MM.1S (cell line): ENCODE measurements around the gene MSL1.
A peak's percentile ranks its signal among the peaks of the same experiment; 100 is the strongest.

ENCODE experiments used
- DNase-seq: peaks from one replicate; pipeline ENCODE4 v3.0.0-alpha.2; 2015
- H2AFZ ChIP-seq: fragments of 300-600 bp; sonication (generic); 2 replicates; pipeline ENCODE4 v1.6.0; 2016; ENCODE audit warnings: antibody characterized with exemption, low read length
- H3F3A ChIP-seq: fragments of 300-600 bp; sonication (generic); 2 replicates; pipeline ENCODE4 v1.6.1; 2016; ENCODE audit warnings: mild to moderate bottlenecking, antibody characterized with exemption, low read length, moderate library complexity, mixed read lengths; ENCODE audit not compliant: insufficient read depth
- H3K27ac ChIP-seq: fragments of 300-600 bp; sonication (generic); 2 replicates; pipeline ENCODE4 v1.5.1; 2016; ENCODE audit warnings: mild to moderate bottlenecking, low read length
- H3K27me3 ChIP-seq: fragments of 300-600 bp; sonication (generic); replicated peaks from 2 replicates; pipeline ENCODE4 v1.6.0; 2016; ENCODE audit warnings: low read length; ENCODE audit not compliant: insufficient read depth
- H3K36me3 ChIP-seq: fragments of 300-600 bp; sonication (generic); replicated peaks from 2 replicates; pipeline ENCODE4 v1.6.1; 2016; ENCODE audit warnings: mild to moderate bottlenecking, low read length, mixed read lengths; ENCODE audit not compliant: insufficient read depth
- H3K4me1 ChIP-seq: fragments of 300-600 bp; sonication (generic); 2 replicates; pipeline ENCODE4 v1.6.1; 2016; ENCODE audit warnings: low read length, mixed read lengths
- H3K4me2 ChIP-seq: fragments of 300-600 bp; sonication (generic); 2 replicates; pipeline ENCODE4 v1.6.0; 2016; ENCODE audit warnings: low read depth, low read length
- H3K4me3 ChIP-seq: fragments of 300-600 bp; sonication (generic); 2 replicates; pipeline ENCODE4 v1.5.1; 2016; ENCODE audit warnings: low read length, mixed read lengths
- H3K79me2 ChIP-seq: fragments of 300-600 bp; sonication (generic); 2 replicates; pipeline ENCODE4 v1.6.1; 2016; ENCODE audit warnings: mixed run types, low read length, mixed read lengths
- H3K9ac ChIP-seq: fragments of 300-600 bp; sonication (generic); 2 replicates; pipeline ENCODE4 v1.6.1; 2016; ENCODE audit warnings: low read length, mixed read lengths
- H3K9me2 ChIP-seq: fragments of 300-600 bp; sonication (generic); replicated peaks from 2 replicates; pipeline ENCODE4 v1.6.1; 2016; ENCODE audit warnings: mild to moderate bottlenecking, low read length, mixed read lengths; ENCODE audit not compliant: insufficient read depth
- H3K9me3 ChIP-seq: fragments of 300-600 bp; sonication (generic); replicated peaks from 2 replicates; pipeline ENCODE4 v1.6.1; 2016; ENCODE audit warnings: mild to moderate bottlenecking, low read length, mixed read lengths; ENCODE audit not compliant: insufficient read depth
- H4K20me1 ChIP-seq: fragments of 300-600 bp; sonication (generic); 2 replicates; pipeline ENCODE4 v1.6.1; 2016; ENCODE audit warnings: mild to moderate bottlenecking, low read length, moderate library complexity, mixed read lengths; ENCODE audit not compliant: insufficient read depth
- EZH2 ChIP-seq: fragments of 300-600 bp; sonication (generic); optimal IDR thresholded peaks from 2 replicates; pipeline ENCODE3; 2017; ENCODE audit warnings: low read depth, mild to moderate bottlenecking, antibody characterized with exemption, low read length, mixed read lengths
- EZH2phosphoT487 ChIP-seq: fragments of 300-600 bp; sonication (generic); IDR thresholded peaks from 2 replicates; pipeline ENCODE4 v1.6.1; 2018; ENCODE audit warnings: antibody characterized with exemption, low read length
- TF ChIP-seq, protein P1 (sequence below): fragments of 300-600 bp; sonication (generic); IDR thresholded peaks from 2 replicates; pipeline ENCODE4 v1.5.1; 2016; ENCODE audit warnings: antibody characterized with exemption, low read length, mixed read lengths

The MSL1 gene, protein sequence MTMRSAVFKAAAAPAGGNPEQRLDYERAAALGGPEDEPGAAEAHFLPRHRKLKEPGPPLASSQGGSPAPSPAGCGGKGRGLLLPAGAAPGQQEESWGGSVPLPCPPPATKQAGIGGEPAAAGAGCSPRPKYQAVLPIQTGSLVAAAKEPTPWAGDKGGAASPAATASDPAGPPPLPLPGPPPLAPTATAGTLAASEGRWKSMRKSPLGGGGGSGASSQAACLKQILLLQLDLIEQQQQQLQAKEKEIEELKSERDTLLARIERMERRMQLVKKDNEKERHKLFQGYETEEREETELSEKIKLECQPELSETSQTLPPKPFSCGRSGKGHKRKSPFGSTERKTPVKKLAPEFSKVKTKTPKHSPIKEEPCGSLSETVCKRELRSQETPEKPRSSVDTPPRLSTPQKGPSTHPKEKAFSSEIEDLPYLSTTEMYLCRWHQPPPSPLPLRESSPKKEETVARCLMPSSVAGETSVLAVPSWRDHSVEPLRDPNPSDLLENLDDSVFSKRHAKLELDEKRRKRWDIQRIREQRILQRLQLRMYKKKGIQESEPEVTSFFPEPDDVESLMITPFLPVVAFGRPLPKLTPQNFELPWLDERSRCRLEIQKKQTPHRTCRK

DNA sequence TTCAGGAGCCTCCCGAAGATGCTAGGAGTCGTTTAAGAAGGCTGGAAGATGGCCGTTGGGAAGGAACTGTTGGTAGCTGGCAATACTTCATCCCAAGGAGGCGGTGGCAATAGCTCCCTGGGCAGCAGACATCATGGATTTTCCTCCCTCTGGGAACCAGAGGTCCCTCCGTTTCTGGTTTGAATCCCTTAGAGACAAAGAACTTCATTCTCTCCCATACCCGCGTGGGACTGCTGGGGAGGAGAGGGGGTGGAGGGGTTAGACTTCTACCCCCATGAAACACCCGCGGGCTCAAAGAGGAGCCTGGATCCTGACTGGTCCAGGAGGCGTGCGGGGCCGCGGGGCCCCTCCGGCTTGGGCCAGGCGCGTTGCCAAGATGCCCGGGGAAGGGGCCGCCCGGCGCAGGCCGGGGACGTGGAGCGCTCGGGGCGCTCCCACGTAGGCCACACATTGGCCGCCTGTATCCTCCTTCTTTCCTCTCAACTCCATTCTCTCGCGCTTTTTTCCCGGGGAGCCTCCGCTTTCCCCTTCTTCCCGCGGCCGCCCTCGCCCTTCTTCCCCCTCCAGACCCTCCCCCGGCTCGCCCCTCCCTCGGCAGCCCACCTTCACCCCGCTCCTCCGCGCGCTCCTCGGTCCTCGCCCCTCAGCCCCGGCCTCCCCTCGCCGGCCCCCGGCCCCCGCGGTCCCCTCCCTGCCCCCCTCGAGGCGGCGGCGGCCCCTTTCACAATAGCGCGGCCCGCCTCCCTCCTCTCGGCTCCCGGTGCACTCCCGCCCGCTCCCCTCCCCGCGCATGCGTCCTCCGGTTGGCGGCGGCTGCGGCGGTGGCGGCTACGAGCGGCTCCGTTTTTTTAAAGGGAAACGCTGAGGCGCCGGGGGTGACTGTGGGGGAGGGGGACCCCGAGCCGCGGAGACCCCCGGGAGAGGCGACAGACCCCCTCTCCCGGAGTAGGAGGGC is at the start of gene MSL1:
MSL1 (plus strand) TSS at position 791 of the 955 bp plus-strand sequence. CDS start 642 bp downstream, outside the sequence.
- Histone ChIP-seq H3F3A (peaks cover 10% of the 10 kb centered on the region), H3K36me3 (peaks cover 3% of the 10 kb centered on the region; the same call in 1 of the 2 replicates), H3K79me2 (peaks cover 52% of the 10 kb centered on the region), H3K27me3 (no peaks in the 10 kb centered on the region), H3K4me2 (peak within 1 kb of the TSS; percentile 82), H3K27ac (peak within 1 kb of the TSS; percentile 52; the same call in 1 of the 2 replicates), H4K20me1 (no peaks in the 10 kb centered on the region), H3K9ac (peak within 1 kb of the TSS; percentile 97), H3K4me1 (no peaks in the 10 kb centered on the region), H2AFZ (peak within 1 kb of the TSS; percentile 82), H3K9me2 (no peaks in the 10 kb centered on the region), H3K9me3 (no peaks in the 10 kb centered on the region), H3K4me3 (peak within 1 kb of the TSS; percentile 100)
- DNase-seq: peak; percentile 80
- TF ChIP-seq, protein P1, sequence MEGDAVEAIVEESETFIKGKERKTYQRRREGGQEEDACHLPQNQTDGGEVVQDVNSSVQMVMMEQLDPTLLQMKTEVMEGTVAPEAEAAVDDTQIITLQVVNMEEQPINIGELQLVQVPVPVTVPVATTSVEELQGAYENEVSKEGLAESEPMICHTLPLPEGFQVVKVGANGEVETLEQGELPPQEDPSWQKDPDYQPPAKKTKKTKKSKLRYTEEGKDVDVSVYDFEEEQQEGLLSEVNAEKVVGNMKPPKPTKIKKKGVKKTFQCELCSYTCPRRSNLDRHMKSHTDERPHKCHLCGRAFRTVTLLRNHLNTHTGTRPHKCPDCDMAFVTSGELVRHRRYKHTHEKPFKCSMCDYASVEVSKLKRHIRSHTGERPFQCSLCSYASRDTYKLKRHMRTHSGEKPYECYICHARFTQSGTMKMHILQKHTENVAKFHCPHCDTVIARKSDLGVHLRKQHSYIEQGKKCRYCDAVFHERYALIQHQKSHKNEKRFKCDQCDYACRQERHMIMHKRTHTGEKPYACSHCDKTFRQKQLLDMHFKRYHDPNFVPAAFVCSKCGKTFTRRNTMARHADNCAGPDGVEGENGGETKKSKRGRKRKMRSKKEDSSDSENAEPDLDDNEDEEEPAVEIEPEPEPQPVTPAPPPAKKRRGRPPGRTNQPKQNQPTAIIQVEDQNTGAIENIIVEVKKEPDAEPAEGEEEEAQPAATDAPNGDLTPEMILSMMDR: no peak
- TF ChIP-seq EZH2phosphoT487: no peak
- TF ChIP-seq EZH2: no peak

DNA sequence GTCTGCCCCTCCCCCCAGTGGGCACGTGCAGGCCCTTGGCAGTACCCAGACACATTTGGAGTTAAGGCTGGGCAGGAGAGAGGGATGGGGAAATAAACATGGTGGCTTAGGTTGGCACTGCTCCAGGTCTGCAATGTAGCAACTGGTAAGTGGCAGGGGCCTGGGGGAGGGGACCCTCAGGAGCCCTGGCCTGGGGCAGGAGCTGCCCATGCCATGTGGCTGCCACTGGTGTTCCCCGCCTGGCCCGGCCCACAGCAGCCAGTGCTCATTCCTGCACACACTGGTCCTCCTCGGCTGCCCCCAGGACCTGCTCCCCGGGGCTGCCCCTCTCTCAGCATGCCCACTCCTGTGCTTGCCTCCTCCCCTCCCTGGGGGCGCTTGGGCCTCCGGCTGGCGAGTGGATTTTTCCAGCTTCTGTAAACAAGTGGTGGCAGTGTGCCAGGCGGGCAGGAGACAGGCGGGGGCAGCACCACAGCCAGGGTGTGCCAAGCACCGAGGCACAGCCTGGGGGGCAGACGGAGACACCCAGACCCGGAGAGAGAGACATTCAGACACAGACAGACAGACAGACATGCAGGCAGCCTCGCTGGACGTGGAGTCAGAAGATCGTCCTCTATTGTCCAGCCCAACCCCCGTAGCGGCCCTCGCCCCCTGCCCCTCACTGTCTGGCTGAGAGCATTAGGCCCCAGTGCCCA is 49.6 kb upstream of the MSL1 start:
- Histone ChIP-seq H3K27ac (no peak overlapping the region), H3K4me1 (peaks cover 24% of the 10 kb centered on the region), H3K36me3 (no peaks in the 10 kb centered on the region), H3K27me3 (no peaks in the 10 kb centered on the region), H4K20me1 (no peaks in the 10 kb centered on the region), H3K9me2 (no peaks in the 10 kb centered on the region), H3F3A (peaks cover 5% of the 10 kb centered on the region; the same call in 1 of the 2 replicates), H2AFZ (no peak overlapping the region), H3K9ac (no peak overlapping the region), H3K79me2 (no peaks in the 10 kb centered on the region), H3K4me3 (no peak overlapping the region), H3K9me3 (no peaks in the 10 kb centered on the region), H3K4me2 (no peak overlapping the region)
- no peak for DNase-seq
- TF ChIP-seq EZH2phosphoT487 (no peak), EZH2 (no peak)
- TF ChIP-seq, protein P1: no peak

DNA sequence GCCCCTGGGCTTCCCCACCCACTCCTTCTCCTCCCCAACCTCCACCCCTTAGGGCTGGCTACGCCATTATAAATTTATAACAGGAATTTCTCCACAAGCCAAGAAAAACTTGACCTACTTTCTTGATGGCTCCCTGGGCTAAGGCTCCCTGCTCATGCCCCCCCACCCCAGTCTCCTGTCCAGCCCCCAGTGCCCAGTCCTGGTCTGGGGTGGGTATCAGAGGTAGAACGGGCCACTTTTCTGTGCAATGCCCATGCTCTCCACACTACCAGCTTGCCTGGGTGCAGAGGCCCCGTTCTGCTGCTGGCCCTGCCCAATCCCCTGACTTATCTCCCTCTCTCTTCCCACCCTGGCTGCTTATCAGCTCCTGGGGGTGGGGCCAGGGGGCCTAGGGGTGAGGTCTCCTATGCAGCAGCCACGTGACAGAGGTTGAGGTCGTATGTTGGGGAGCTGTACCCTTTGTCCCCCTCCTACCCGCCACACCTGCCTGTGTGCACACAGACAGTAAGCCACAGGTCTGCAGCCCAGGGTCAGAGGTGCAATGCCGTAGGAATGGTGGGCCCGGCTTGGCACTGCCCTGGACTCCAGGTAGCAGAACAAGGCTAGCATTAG is 48.9 kb upstream of the MSL1 start:
- Histone ChIP-seq H3K4me2 (no peak overlapping the region), H3K9ac (no peak overlapping the region), H3K4me3 (no peak overlapping the region)

More for the DNA sequence above, 48.9 kb upstream of the MSL1 start:
- Histone ChIP-seq H3K27me3 (no peaks in the 10 kb centered on the region), H3K9me2 (no peaks in the 10 kb centered on the region), H3F3A (peaks cover 5% of the 10 kb centered on the region; the same call in 1 of the 2 replicates), H3K79me2 (no peaks in the 10 kb centered on the region), H3K36me3 (no peaks in the 10 kb centered on the region), H3K9me3 (no peaks in the 10 kb centered on the region), H4K20me1 (no peaks in the 10 kb centered on the region), H3K4me1 (peaks cover 23% of the 10 kb centered on the region), H2AFZ (no peak overlapping the region), H3K27ac (no peak overlapping the region)
- no peak for TF ChIP-seq EZH2
- no peak for TF ChIP-seq EZH2phosphoT487
- TF ChIP-seq, protein P1: no peak
- DNase-seq: no peak
